Body of pancreas (tissue), 4 donors: ENCODE measurements around the gene ZNF423. TPM values are rescaled to one million over a fixed set of nuclear protein-coding genes. Genes with fewer than 3 reads are reported as not detected.

Experiments
- ATAC-seq: fragments of 150-250 bp; one replicate; pipeline ENCODE4 v1.9.1; 2016
- DNase-seq, 4 donors: peaks; one replicate each; pipeline ENCODE4 v3.0.0-alpha.2; 2019
- H3K27ac ChIP-seq, 4 donors: fragments of 200-600 bp; sonication (generic); 1 replicate in 3 of 4; 2 replicates in 1 of 4; pipeline versions ENCODE4 v1.5.1 to v1.6.1; 2016 to 2019; ENCODE audit warnings: mild to moderate bottlenecking in 1 of 4, mixed read lengths in 1 of 4, moderate library complexity in 1 of 4
- H3K27me3 ChIP-seq, 2 donors: fragments of 200-600 bp; sonication (generic); one replicate each; pipeline ENCODE4 v1.6.0; 2016; ENCODE audit warnings: mild to moderate bottlenecking in 1 of 2
- H3K36me3 ChIP-seq, 2 donors: fragments of 200-600 bp; sonication (generic); replicated peaks in 1 of 2; 2 replicates each; pipeline ENCODE4 v1.5.1; 2016; ENCODE audit warnings: low read depth in 2 of 2; ENCODE audit not compliant: insufficient read depth in 1 of 2
- H3K4me1 ChIP-seq: fragments of 200-600 bp; sonication (generic); one replicate; pipeline ENCODE4 v1.6.0; 2016
- H3K4me3 ChIP-seq, 2 donors: fragments of 200-600 bp; sonication (generic); 1 replicate in 1 of 2; 2 replicates in 1 of 2; pipeline ENCODE4 v1.5.1; 2016 to 2019
- H3K9me3 ChIP-seq, 3 donors: fragments of 200-600 bp; sonication (generic); 1 replicate in 2 of 3; 2 replicates in 1 of 3; pipeline ENCODE4 v1.5.1; 2016
- POLR2A ChIP-seq, 3 donors: fragments of 450-650 bp; IDR thresholded peaks; one replicate each; pipeline ENCODE4 v1.6.1; 2016; ENCODE audit warnings: antibody characterized with exemption in 3 of 3, mild to moderate bottlenecking in 2 of 3
- WGBS, 2 donors: methylation state at CpG; one replicate each; pipeline ENCODE4 v1.1.5; 2017; 5-methylcytosine and 5-hydroxymethylcytosine counted together
- intact Hi-C: fragments of 100-400 bp; cut with DNase I; formaldehyde crosslinking; loops from one replicate; pipeline ENCODE4 v1.15.1; 2023
- total RNA-seq, 2 donors: library from RNA; depleted of rRNA; stranded (reverse); fragments of >200 nt; gene quantifications; one replicate each; pipeline ENCODE4 v1.1.0, GENCODE V29; 2016
- TF ChIP-seq, protein P1 (sequence below), 7 experiments: fragments of 450-650 bp in 4 of 7; fragments of 200-600 bp in 3 of 7; sonication (generic) in 3 of 7; IDR thresholded peaks; one replicate each; pipeline ENCODE4 v1.5.1; 2016 to 2019; ENCODE audit warnings: antibody characterized with exemption in 7 of 7

Gene ZNF423
- total RNA-seq, 2 donors from 2014 or later = 4.2 to 9.2 TPM

DNA sequence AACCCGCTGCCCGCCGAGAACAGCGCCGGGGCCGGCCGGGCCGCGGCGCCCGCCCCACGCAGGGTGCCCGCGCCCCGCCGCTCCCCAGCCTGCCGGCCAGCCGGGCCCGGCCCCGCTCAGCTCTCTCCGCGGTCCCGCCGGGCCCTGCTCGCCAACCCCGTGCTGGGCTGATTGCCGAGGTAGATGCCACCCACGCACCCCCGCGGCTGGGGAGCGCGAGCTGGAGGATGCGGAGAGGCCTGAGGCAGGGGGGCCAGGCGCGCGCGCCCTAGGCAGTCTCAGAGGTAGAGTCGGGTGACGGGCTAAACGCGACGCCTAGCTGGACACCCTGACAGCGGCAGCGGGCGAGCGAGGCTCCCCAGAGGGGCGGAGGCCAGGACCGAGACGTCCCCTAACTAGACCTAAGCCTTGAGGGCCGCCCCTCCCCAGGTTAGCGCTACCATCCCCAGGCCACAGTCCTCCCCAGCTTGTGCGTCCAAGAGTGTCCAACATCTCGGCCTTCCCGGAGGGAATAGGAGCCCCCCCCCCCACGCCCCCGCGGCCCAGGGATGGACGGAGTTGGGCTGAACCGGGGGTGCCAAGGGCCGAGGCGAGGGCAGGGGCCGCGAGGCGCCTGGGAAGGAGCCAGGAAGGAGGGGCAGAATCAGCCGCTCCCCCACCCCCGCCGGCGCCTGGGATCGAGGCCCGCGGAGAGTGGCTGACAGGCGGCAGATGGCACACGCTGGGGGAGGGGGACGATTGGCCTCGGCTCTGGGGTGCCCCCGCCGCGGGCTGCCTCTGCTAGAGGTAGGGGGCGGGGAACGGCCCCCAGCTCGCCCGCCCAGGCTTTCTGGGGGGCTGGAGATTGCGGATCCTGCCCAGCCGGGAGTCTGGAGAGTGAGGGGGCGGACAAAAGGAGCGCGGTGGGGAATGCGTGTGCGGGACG lies 2.5 kb upstream of the ZNF423 start:
- intact Hi-C loops = no loop called here

DNA sequence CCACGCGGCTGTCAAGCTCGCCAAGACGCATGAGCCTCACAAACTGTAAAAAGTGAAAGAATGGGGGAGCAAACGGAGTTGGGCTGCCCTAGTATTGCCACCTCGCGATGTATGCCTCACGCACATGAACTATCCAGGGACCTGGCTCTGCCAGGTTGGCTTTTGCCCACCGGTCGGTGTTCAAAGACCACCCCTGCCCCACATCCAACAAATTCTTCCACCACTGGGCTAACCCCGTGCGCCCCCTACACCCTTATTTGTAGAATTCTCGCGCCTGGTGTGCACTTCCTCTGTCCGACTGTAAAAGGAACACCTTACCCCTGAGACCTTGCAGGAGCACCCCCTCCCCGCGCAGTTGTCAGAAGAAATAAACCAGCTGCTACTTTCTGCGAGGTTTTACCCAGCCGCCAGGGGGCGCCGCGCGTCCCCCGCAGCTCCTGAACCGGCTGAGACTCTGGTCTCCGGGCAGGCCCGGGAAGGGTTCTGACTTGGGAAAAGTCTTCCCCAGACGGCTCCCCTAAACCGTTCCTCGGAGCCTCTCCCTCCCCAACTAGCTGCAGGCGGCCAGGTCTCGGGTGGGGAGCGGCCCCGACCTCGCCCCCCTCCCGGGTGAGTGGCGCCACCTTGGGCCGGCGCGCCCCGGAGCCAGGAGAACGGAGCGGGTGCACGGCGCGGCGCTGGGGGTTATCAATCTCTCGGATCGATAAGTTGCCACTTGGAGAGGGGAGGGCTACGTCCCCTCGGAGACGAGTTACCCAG lies 1.7 kb upstream of the ZNF423 start:
- peak; percentile 52 for ATAC-seq
- WGBS, 2 donors = 1 to 2% methylated on average over 44 to 50 of the region's 52 CpGs
- no peaks in the 10 kb centered on the region for H3K9me3 ChIP-seq
- DNase-seq = peak; percentile 82 to 85 (median 82)
- H3K27me3 ChIP-seq = no peaks in the 10 kb centered on the region
- TF ChIP-seq, protein P1, sequence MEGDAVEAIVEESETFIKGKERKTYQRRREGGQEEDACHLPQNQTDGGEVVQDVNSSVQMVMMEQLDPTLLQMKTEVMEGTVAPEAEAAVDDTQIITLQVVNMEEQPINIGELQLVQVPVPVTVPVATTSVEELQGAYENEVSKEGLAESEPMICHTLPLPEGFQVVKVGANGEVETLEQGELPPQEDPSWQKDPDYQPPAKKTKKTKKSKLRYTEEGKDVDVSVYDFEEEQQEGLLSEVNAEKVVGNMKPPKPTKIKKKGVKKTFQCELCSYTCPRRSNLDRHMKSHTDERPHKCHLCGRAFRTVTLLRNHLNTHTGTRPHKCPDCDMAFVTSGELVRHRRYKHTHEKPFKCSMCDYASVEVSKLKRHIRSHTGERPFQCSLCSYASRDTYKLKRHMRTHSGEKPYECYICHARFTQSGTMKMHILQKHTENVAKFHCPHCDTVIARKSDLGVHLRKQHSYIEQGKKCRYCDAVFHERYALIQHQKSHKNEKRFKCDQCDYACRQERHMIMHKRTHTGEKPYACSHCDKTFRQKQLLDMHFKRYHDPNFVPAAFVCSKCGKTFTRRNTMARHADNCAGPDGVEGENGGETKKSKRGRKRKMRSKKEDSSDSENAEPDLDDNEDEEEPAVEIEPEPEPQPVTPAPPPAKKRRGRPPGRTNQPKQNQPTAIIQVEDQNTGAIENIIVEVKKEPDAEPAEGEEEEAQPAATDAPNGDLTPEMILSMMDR (IDR thresholded peaks at IDR 0.05) = peak; percentile 71 to 92 (median 89)
- TF ChIP-seq POLR2A (IDR thresholded peaks at IDR 0.05) = peak in 1 of 3 donors; percentile 47
- intact Hi-C loops = no loop called here
- no peaks in the 10 kb centered on the region for H3K36me3 ChIP-seq
- H3K27ac ChIP-seq = peak overlapping the region; percentile 77 to 98 (median 92)
- H3K4me1 ChIP-seq = peaks cover 40% of the 10 kb centered on the region
- peak overlapping the region; percentile 30 to 41 for H3K4me3 ChIP-seq

More for the DNA sequence above, 2.5 kb upstream of the ZNF423 start:
- DNase-seq (peak; percentile 61 to 72 (median 64)), ATAC-seq (peak; percentile 16)
- Histone ChIP-seq H3K4me3 (peak overlapping the region; percentile 39 to 74), H3K36me3 (no peaks in the 10 kb centered on the region), H3K9me3 (no peaks in the 10 kb centered on the region), H3K27me3 (no peaks in the 10 kb centered on the region), H3K4me1 (peaks cover 35% of the 10 kb centered on the region), H3K27ac (peak overlapping the region; percentile 77 to 98 (median 92))
- TF ChIP-seq, protein P1 (IDR thresholded peaks at IDR 0.05) = no peak
- TF ChIP-seq POLR2A (IDR thresholded peaks at IDR 0.05) = peak; percentile 25 to 43 (median 26)
- 1% methylated on average over 65 of the region's 90 CpGs; no CpG with 5 or more reads in 1 of the 2 donors for WGBS, 2 donors

DNA sequence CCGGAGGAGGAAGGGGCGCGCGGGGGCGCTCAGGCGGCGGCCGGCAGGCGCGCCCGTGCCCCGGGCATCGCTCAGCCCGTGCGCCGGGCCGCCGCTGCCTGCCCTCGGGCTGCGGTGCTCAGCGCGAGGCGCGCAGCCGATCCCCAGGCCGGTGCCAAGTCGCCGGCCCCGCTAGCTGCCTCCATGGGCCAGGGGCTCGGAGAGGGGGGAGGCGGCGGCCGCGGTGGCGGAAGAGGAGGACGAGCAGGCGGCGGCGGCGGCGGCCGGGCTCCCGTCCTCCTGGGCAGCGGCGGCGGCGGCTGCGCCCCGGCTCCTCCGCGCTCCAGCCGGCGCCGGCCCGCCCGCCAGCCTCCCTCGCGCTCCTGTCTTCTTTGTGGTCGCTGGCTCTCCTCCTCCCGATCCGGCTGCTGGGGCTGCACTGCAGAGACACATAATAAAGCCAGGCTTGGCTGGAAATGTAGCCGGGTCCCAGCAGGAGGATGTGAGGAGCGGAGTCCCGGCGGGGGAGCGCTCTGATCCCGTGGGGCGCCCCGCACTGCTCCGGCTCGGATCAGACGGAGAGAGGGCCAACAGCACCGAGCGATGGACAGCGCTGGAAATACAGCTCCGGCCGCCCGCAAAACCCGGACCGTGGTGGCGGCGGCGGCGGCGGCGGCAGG lies 889 bp upstream of the ZNF423 start:
- Histone ChIP-seq H3K4me3 (peak overlapping the region in 1 of 2 donors; percentile 77), H3K27me3 (no peaks in the 10 kb centered on the region), H3K27ac (peak overlapping the region; percentile 77 to 97 (median 90)), H3K9me3 (no peaks in the 10 kb centered on the region), H3K4me1 (peaks cover 47% of the 10 kb centered on the region), H3K36me3 (no peaks in the 10 kb centered on the region)
- TF ChIP-seq, protein P1 (IDR thresholded peaks at IDR 0.05) = peak in 3 of 7 experiments; percentile 9 to 49 (median 45)
- peak in 2 of 3 donors; percentile 40 to 45 for TF ChIP-seq POLR2A (IDR thresholded peaks at IDR 0.05)
- peak; percentile 78 to 85 (median 81) for DNase-seq
- intact Hi-C loops = no loop called here
- 0% methylated on average over 5 to 74 of the region's 86 CpGs for whole genome bisulfite sequencing, 2 donors
- peak; percentile 63 for ATAC-seq

DNA sequence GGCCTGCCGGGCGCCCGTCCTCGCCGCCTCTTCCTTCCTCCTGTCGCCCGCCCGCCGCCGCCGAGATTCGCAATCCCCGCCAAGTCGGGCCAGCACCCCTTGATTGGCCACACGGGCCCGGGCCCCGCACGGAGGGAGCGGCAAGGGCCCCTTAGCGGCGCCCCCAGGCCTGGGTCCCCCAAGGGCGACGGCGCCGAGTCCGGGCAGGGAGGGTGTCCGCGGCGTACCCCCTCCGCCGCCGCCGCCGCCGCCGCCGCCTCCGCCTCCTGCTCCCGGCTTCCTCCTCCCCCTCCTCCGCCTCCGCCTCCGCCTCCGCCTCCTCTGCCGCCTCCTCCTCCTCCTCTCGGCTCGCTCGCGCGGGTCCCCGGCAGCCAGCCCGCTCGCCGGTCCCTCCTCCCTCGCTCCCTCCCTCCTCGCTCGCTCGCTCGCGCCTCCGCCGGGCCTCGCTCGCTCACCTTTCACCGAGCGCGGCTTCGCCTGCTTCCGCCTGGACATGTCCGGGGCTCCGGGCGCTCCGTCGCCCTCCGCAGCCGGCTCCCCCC lies 561 bp downstream of the ZNF423 start:
- ATAC-seq (peak; percentile 70), DNase-seq (peak; percentile 88 to 90 (median 90))
- peak; percentile 62 to 83 (median 79) for TF ChIP-seq POLR2A (IDR thresholded peaks at IDR 0.05)
- TF ChIP-seq, protein P1 (IDR thresholded peaks at IDR 0.05) = peak in 1 of 7 experiments; percentile 1
- H3K4me1 ChIP-seq = peaks cover 54% of the 10 kb centered on the region
- H3K27ac ChIP-seq = peak overlapping the region; percentile 63 to 97 (median 91)
- WGBS, 2 donors = 0 to 1% methylated on average over 13 to 66 of the region's 75 CpGs
- no peaks in the 10 kb centered on the region for H3K36me3 ChIP-seq
- H3K9me3 ChIP-seq = no peaks in the 10 kb centered on the region
- H3K4me3 ChIP-seq = peak overlapping the region; percentile 67 to 77
- no peaks in the 10 kb centered on the region for H3K27me3 ChIP-seq
- intact Hi-C loops = no loop called here
